ENCODE measurements around the gene GTPBP3. TPM values are rescaled to one million over a fixed set of nuclear protein-coding genes. Genes with fewer than 3 reads are reported as not detected.

Gene GTPBP3
- total and polyA plus RNA-seq, 2 of the 13 experiments (the other 11 are each of a cell fraction or from before 2014, with no cell fraction given): 17.5 to 30.0 TPM

DNA sequence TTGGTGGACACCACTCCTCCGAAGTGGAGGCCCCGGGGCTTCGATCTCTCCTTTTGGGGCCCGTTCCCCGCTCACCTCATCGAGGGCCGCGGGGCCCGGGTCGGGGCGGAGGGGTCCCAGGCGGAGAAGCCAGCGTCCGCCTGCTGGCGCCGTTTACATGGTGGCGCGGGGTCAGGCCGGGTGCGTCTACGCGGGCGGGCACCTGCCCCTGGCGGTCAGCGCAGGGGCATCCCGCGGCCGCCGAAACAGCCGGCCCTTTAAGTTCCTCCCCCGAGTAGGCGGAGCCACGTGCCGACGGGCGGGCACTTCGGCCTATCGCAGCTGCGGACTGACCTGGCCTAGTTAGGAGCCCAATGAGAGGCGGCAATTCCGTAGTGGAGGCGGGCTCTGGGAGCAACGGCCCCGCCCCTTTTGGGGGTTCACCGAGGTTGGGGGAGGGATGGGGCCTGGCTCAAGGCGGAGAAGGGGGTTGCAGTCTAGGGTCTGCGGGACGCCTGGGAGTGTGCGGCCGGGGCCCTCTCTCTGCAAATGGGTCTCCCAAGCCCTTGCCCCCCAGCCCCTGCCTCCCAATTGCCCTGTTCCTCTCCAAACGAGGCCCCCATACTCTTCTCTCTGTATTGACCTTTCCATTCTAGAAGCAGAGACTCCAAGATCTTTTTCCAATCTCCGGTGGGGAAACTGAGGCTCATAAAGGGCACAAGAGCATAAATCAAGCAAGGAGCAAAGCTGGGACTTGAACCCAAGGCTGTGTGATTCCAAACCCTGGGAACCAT lies 34.0 kb upstream of the GTPBP3 start, which contains the start of gene ABHD8 (continued):
- TF ChIP-seq, protein P1, sequence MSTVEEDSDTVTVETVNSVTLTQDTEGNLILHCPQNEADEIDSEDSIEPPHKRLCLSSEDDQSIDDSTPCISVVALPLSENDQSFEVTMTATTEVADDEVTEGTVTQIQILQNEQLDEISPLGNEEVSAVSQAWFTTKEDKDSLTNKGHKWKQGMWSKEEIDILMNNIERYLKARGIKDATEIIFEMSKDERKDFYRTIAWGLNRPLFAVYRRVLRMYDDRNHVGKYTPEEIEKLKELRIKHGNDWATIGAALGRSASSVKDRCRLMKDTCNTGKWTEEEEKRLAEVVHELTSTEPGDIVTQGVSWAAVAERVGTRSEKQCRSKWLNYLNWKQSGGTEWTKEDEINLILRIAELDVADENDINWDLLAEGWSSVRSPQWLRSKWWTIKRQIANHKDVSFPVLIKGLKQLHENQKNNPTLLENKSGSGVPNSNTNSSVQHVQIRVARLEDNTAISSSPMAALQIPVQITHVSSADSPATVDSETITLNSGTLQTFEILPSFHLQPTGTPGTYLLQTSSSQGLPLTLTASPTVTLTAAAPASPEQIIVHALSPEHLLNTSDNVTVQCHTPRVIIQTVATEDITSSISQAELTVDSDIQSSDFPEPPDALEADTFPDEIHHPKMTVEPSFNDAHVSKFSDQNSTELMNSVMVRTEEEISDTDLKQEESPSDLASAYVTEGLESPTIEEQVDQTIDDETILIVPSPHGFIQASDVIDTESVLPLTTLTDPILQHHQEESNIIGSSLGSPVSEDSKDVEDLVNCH (CRISPR knock-in tag; IDR thresholded peaks at IDR 0.05): no peak
- TF ChIP-seq ZBTB20 (CRISPR knock-in tag; IDR thresholded peaks at IDR 0.05; ENCODE audit: borderline replicate concordance, low read depth): no peak
- no peak for TF ChIP-seq ZNF552 (CRISPR knock-in tag; IDR thresholded peaks at IDR 0.05; ENCODE audit: borderline replicate concordance)
- TF ChIP-seq NR2F6 (IDR thresholded peaks at IDR 0.05): no peak; the same call in 1 of the 2 replicates
- TF ChIP-seq NR2F6 (CRISPR knock-in tag; IDR thresholded peaks at IDR 0.05): peak; percentile 70; the same call in 1 of the 2 replicates
- no peak for TF ChIP-seq ZNF12 (CRISPR knock-in tag; IDR thresholded peaks at IDR 0.05)
- TF ChIP-seq, protein P2, sequence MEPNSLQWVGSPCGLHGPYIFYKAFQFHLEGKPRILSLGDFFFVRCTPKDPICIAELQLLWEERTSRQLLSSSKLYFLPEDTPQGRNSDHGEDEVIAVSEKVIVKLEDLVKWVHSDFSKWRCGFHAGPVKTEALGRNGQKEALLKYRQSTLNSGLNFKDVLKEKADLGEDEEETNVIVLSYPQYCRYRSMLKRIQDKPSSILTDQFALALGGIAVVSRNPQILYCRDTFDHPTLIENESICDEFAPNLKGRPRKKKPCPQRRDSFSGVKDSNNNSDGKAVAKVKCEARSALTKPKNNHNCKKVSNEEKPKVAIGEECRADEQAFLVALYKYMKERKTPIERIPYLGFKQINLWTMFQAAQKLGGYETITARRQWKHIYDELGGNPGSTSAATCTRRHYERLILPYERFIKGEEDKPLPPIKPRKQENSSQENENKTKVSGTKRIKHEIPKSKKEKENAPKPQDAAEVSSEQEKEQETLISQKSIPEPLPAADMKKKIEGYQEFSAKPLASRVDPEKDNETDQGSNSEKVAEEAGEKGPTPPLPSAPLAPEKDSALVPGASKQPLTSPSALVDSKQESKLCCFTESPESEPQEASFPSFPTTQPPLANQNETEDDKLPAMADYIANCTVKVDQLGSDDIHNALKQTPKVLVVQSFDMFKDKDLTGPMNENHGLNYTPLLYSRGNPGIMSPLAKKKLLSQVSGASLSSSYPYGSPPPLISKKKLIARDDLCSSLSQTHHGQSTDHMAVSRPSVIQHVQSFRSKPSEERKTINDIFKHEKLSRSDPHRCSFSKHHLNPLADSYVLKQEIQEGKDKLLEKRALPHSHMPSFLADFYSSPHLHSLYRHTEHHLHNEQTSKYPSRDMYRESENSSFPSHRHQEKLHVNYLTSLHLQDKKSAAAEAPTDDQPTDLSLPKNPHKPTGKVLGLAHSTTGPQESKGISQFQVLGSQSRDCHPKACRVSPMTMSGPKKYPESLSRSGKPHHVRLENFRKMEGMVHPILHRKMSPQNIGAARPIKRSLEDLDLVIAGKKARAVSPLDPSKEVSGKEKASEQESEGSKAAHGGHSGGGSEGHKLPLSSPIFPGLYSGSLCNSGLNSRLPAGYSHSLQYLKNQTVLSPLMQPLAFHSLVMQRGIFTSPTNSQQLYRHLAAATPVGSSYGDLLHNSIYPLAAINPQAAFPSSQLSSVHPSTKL (CRISPR knock-in tag; IDR thresholded peaks at IDR 0.05): no peak
- TF ChIP-seq KDM4B (CRISPR knock-in tag; IDR thresholded peaks at IDR 0.05): no peak
- TF ChIP-seq, protein P3, sequence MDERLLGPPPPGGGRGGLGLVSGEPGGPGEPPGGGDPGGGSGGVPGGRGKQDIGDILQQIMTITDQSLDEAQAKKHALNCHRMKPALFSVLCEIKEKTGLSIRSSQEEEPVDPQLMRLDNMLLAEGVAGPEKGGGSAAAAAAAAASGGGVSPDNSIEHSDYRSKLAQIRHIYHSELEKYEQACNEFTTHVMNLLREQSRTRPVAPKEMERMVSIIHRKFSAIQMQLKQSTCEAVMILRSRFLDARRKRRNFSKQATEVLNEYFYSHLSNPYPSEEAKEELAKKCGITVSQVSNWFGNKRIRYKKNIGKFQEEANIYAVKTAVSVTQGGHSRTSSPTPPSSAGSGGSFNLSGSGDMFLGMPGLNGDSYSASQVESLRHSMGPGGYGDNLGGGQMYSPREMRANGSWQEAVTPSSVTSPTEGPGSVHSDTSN (CRISPR knock-in tag; IDR thresholded peaks at IDR 0.05): peak; percentile 95
- TF ChIP-seq, protein P4, sequence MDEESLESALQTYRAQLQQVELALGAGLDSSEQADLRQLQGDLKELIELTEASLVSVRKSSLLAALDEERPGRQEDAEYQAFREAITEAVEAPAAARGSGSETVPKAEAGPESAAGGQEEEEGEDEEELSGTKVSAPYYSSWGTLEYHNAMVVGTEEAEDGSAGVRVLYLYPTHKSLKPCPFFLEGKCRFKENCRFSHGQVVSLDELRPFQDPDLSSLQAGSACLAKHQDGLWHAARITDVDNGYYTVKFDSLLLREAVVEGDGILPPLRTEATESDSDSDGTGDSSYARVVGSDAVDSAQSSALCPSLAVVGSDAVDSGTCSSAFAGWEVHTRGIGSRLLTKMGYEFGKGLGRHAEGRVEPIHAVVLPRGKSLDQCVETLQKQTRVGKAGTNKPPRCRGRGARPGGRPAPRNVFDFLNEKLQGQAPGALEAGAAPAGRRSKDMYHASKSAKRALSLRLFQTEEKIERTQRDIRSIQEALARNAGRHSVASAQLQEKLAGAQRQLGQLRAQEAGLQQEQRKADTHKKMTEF (CRISPR knock-in tag; IDR thresholded peaks at IDR 0.05): peak; percentile 75
- TF ChIP-seq, protein P5, sequence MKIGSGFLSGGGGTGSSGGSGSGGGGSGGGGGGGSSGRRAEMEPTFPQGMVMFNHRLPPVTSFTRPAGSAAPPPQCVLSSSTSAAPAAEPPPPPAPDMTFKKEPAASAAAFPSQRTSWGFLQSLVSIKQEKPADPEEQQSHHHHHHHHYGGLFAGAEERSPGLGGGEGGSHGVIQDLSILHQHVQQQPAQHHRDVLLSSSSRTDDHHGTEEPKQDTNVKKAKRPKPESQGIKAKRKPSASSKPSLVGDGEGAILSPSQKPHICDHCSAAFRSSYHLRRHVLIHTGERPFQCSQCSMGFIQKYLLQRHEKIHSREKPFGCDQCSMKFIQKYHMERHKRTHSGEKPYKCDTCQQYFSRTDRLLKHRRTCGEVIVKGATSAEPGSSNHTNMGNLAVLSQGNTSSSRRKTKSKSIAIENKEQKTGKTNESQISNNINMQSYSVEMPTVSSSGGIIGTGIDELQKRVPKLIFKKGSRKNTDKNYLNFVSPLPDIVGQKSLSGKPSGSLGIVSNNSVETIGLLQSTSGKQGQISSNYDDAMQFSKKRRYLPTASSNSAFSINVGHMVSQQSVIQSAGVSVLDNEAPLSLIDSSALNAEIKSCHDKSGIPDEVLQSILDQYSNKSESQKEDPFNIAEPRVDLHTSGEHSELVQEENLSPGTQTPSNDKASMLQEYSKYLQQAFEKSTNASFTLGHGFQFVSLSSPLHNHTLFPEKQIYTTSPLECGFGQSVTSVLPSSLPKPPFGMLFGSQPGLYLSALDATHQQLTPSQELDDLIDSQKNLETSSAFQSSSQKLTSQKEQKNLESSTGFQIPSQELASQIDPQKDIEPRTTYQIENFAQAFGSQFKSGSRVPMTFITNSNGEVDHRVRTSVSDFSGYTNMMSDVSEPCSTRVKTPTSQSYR (CRISPR knock-in tag; IDR thresholded peaks at IDR 0.05; ENCODE audit: borderline replicate concordance): peak; percentile 72; the same call in 1 of the 2 replicates
- TF ChIP-seq GABPB1 (CRISPR knock-in tag; IDR thresholded peaks at IDR 0.05): peak; percentile 74
- no peak for TF ChIP-seq JARID2 (CRISPR knock-in tag; IDR thresholded peaks at IDR 0.05; ENCODE audit: insufficient replicate concordance)
- TF ChIP-seq, protein P6, sequence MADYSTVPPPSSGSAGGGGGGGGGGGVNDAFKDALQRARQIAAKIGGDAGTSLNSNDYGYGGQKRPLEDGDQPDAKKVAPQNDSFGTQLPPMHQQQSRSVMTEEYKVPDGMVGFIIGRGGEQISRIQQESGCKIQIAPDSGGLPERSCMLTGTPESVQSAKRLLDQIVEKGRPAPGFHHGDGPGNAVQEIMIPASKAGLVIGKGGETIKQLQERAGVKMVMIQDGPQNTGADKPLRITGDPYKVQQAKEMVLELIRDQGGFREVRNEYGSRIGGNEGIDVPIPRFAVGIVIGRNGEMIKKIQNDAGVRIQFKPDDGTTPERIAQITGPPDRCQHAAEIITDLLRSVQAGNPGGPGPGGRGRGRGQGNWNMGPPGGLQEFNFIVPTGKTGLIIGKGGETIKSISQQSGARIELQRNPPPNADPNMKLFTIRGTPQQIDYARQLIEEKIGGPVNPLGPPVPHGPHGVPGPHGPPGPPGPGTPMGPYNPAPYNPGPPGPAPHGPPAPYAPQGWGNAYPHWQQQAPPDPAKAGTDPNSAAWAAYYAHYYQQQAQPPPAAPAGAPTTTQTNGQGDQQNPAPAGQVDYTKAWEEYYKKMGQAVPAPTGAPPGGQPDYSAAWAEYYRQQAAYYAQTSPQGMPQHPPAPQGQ (CRISPR knock-in tag; IDR thresholded peaks at IDR 0.05; ENCODE audit: borderline replicate concordance): no peak
